ENCODE results near the gene JSRP1. TPM values are rescaled to one million over a fixed set of nuclear protein-coding genes. Genes with fewer than 3 reads are reported as not detected.

Gene JSRP1
- total and polyA plus RNA-seq, 2 experiments from 2014 or later: 2.4 to 3.1 TPM

GRCh38 chr19:2276429-2276986 lies 20.3 kb upstream of the JSRP1 start (continued):
- TF ChIP-seq CTCF (conservative IDR thresholded peaks at IDR 0.05; ENCODE audit: low read depth in 2 of 2): no peak
- no peak for TF ChIP-seq CREB1 (CRISPR knock-in tag; IDR thresholded peaks at IDR 0.05; ENCODE audit: low read depth)
- TF ChIP-seq NANOG (IDR thresholded peaks at IDR 0.05; ENCODE audit: borderline replicate concordance): no peak
- TF ChIP-seq ZNF331 (CRISPR knock-in tag; IDR thresholded peaks at IDR 0.05; ENCODE audit: low read depth): no peak
- TF ChIP-seq ZNF114 (CRISPR knock-in tag; IDR thresholded peaks at IDR 0.05): no peak
- TF ChIP-seq EZH2phosphoT487 (IDR thresholded peaks at IDR 0.05; ENCODE audit: unreplicated experiment): no peak

GRCh38 chr19:2275588-2276428 lies 19.6 kb upstream of the JSRP1 start:
- ATAC-seq (peak; percentile 29), DNase-seq (ENCODE audit: low spot score) (peak; percentile 44)
- H3K4me2 ChIP-seq: no peak overlapping the region
- H3K79me2 ChIP-seq (replicated peaks; ENCODE audit: insufficient read depth): peaks cover 32% of the 10 kb centered on the region
- Mint-ChIP-seq H3K36me3 (ENCODE audit: low read depth) (peaks cover 36% of the 10 kb centered on the region), H3K27me3 (ENCODE audit: insufficient read depth, low read depth, poor library complexity) (peaks cover 24% of the 10 kb centered on the region), H3K4me3 (no peak overlapping the region), H3K27ac (no peak overlapping the region), H3K4me1 (peaks cover 23% of the 10 kb centered on the region), H3K9me3 (peaks cover 7% of the 10 kb centered on the region; the same call in 2 of the 3 replicates)
- no peaks in the 10 kb centered on the region for H3K27me3 ChIP-seq (ENCODE audit: insufficient read depth)
- 0 out of 2 replicates have a peak overlapping the region, but pooled peaks have one; percentile 39 for H3K27ac ChIP-seq (ENCODE audit: low read depth)
- H3F3A ChIP-seq (replicated peaks; ENCODE audit: low read depth): peaks cover 40% of the 10 kb centered on the region
- no peak overlapping the region for H3K4me3 ChIP-seq
- no peak overlapping the region for H2AFZ ChIP-seq
- H4K20me1 ChIP-seq (replicated peaks; ENCODE audit: insufficient read depth): peaks cover 27% of the 10 kb centered on the region
- peaks cover 18% of the 10 kb centered on the region for H3K4me1 ChIP-seq (ENCODE audit: insufficient read depth)
- H3K9me2 ChIP-seq (ENCODE audit: insufficient read depth): no peaks in the 10 kb centered on the region
- H3K36me3 ChIP-seq (ENCODE audit: insufficient read depth): peaks cover 4% of the 10 kb centered on the region; the same call in 1 of the 2 replicates
- no peak for TF ChIP-seq EZH2phosphoT487 (IDR thresholded peaks at IDR 0.05; ENCODE audit: unreplicated experiment)
- no peak for TF ChIP-seq POLR2AphosphoS5 (IDR thresholded peaks at IDR 0.05; ENCODE audit: low read depth)
- no peak for TF ChIP-seq ZNF462 (CRISPR knock-in tag; IDR thresholded peaks at IDR 0.05)
- TF ChIP-seq CREB1 (CRISPR knock-in tag; IDR thresholded peaks at IDR 0.05; ENCODE audit: low read depth): no peak
- no peak for TF ChIP-seq EZH2 (IDR thresholded peaks at IDR 0.05; ENCODE audit: low read depth, unreplicated experiment)
- no peak for TF ChIP-seq REST (IDR thresholded peaks at IDR 0.05; ENCODE audit: unreplicated experiment)

Data from GM23338 (cell line).